ENCODE results near the gene RDH14. TPM values are rescaled to one million over a fixed set of nuclear protein-coding genes. Genes with fewer than 3 reads are reported as not detected.

RDH14 gene
- total RNA-seq, 1 experiment from 2014 or later, result 45.4 TPM

DNA sequence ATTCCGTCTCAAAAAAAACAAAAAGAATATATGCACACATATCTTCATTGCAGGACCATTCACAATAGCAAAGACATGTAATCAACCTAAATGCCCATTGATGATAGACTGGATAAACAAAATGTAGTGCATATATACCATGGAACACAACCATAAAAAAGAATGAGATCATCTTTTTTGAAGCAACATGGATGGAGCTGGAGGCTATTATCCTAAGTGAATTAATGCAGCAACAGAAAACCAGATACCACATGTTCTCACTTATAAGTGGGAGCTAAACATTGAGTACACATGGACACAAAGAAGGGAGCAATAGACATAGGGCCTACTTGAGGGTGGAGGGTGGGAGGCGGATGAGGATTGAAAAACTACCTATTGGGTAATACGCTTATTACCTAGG lies 20.2 kb upstream of the RDH14 start:
- DNase-seq (ENCODE audit: low spot score), result no peak
- in situ Hi-C loops (cut with HindIII; ENCODE audit: low sequenced_read_pairs), result no loop called here

DNA sequence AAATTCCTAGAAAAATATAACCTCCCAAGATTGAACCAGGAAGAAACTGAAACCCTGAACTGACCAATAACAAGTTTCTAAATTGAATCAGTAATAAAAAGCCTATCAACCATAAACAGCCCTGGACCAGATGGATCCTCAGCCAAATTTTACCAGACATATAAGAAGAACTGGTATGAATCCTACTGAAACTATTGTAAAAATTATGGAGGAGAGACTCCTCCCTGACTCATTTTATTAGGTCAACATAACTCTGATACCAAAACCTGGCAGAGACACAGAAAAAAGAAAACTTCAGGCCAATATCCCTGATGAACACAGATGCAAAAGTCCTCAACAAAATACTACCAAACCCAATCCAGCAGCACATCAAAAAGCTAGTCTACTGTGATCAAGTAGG lies 17.6 kb upstream of the RDH14 start:
- in situ Hi-C loops (cut with HindIII; ENCODE audit: low sequenced_read_pairs), result no loop called here

DNA sequence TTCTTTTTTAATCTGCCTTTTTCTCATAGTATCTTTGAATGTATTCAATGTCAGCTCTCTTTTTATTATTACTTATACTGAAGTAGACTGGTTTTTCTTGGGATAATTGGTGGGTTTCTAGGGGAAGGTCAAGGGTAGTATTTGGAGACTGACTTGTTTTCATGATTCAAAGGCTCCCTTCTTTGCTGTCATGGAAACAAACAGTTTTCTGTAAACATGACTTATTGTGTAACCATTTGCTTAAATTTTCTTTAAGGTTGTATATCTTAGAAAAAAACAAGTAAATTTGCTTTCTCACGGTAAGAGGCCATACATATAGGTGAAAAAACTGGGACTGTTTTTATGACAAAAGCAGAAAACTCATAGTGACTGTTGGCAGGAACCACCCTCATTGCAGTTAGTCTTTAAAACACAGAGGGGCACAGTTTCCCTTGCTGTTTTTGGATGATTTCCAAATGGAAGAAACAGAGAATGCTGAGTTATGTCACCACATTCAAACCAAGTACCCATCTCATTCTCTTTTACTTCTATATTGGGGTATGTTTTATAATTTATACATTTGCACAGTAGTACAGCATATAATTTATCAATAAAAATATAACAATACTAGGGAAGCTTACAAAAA lies 5.8 kb upstream of the RDH14 start:
- DNase-seq (ENCODE audit: low spot score), result no peak
- in situ Hi-C loops (cut with HindIII; ENCODE audit: low sequenced_read_pairs), result no loop called here

More for the DNA sequence above, 17.6 kb upstream of the RDH14 start:
- DNase-seq (ENCODE audit: low spot score), result no peak

DNA sequence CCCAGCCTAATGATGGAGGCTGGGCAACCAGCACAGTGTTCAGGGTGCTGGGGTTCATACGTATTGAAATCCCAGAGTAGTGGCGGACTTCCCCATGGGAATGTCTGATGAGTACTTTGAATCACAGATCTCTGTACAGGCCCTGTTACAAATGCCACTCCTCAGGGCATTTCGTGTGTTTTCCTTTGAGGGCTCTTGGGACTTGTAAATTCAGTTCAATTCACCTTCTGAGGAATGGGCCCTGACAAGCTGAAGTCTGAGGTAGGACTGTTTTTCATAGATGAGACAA lies 288 bp upstream of the RDH14 start:
- in situ Hi-C loops (cut with HindIII; ENCODE audit: low sequenced_read_pairs), result no loop called here
- DNase-seq (ENCODE audit: low spot score), result no peak

DNA sequence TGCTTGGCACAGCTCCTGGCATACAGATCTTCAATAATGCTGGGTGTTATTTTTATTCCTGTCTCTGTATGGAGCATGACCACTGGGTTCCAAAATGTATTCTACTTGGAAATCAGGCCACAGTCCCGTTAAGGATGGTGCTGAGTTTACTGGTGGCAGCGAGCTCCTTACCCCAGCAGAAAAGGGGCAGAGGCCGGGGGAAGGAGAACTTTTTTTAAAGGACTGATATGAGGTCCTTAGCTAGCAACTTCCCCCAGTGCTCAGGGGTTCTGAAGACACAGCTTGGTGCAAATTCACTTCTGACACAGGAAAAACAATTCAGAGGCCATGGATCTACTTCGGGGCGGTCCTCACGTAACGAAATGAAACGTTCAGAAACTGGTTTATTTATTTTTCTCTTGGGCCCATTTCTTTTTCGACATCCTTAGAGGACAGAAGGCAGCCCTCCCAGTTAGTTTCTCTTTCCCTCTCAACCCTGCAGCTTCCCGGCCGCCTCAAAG lies 872 bp downstream of the RDH14 start:
- DNase-seq (ENCODE audit: low spot score), result no peak
- in situ Hi-C loops (cut with HindIII; ENCODE audit: low sequenced_read_pairs), result no loop called here

DNA sequence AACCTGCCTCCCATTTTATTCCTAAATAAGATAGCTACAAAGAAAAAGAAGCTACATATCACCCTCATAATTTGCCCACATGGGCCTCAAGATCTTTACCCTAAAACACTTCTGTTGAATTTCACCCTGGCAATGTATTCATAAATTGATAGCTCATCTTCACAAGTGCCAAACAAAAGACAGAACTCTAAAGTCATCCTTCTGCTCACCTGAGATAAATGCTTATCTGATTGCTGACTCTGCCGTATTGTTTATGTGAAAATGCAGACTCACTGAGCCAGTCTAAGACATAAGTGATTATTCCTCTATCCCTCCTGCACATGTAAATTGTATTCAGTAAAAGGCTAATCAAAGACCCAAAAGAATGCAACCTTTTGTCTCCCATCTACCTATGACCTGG lies 2.0 kb downstream of the RDH14 start:
- in situ Hi-C loops (cut with HindIII; ENCODE audit: low sequenced_read_pairs), result no loop called here

DNA sequence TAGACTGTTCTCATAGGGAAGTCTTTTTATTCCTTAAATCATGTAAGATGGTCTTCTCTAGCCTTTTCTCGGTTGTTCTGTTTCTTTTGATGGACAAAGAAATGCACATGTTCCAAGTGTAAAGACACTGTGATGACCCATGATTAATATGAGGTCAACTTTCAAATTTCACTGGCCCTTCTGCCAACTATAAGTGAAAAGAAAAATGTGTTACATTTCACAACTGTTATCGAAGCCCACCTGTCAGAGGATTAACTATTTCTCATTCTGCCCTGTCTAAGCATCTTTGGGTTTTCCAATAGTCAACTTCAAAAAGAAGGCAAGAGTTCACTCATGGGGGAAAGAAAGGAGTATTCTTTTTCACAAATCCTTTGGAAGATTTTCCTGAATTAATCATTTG lies 3.3 kb downstream of the RDH14 start:
- in situ Hi-C loops (cut with HindIII; ENCODE audit: low sequenced_read_pairs), result no loop called here
- DNase-seq (ENCODE audit: low spot score), result no peak

More for the DNA sequence above, 2.0 kb downstream of the RDH14 start:
- no peak for DNase-seq (ENCODE audit: low spot score)

DNA sequence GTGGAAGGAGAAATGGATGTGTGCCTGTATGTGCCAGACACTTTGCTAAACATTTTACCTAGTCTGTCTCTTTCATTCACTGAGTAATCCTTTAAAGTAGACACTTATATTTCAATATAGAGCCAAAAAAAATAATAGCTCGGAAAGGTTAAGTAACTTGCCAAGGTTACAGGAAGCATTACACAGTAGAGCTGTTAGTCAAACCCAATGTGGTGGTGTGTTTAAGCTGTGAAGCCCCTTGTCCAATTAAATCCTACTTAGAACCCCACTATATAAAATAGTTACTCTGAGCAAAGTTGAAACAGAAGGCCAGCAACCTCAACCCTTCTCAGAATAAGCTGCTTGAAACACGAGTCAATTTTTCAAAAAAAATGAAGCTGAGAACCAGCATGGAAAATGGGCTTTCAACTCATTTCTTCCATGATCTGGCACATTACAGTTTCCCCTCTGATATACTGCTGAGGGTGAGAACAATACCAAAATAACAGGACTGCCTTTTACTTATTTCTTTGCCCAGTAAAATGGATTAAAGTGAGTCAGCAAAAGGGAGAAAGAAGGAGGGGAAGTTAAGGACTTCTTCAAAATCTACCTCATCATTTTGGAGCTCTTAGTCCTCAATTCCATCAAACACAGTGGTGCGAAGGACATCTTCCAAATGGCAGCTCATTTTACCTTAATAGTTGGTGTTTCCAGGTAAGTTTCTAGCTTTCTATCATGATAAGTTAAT lies 7.9 kb downstream of the RDH14 start:
- in situ Hi-C loops (cut with HindIII; ENCODE audit: low sequenced_read_pairs), result no loop called here
- no peak for DNase-seq (ENCODE audit: low spot score)

DNA sequence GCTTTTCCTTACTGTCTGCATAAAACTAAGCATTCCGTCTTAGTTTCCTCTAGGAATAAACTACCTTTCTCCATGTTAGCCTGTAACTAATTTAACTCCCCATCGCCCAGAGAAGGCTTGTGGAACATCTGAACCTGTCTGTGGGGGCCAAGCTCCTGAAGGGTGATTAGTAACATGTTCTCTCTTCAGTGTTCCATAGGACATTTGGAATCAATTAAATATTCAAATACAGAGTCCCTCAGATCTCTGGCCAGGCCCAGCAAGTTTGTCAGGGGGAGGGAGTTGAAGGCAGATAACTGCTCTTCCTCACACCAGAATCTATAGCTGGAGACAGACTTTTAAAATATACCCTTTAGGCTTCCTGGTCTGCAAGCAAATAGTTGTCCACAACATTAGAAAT lies 8.8 kb downstream of the RDH14 start:
- DNase-seq (ENCODE audit: low spot score), result no peak
- in situ Hi-C loops (cut with HindIII; ENCODE audit: low sequenced_read_pairs), result no loop called here

DNA sequence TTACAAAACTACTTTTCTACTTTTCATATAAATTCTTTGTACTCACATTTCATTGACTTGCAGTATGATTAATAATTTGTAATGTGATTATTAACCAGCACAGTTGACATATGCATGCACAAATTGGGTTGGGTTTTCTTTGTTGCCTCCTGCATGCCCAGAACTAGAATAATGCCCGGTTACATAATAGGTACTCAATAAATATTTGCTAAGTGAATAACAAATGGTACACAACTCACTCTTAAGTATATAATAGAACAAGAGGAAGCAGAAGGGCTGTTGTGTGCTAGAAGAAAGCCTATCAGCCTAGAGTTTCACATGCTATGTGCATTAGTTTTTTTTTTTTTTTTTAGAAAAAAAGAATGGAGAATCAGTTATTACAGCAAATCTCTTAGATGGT lies 9.3 kb downstream of the RDH14 start:
- in situ Hi-C loops (cut with HindIII; ENCODE audit: low sequenced_read_pairs), result no loop called here
- DNase-seq (ENCODE audit: low spot score), result no peak

DNA sequence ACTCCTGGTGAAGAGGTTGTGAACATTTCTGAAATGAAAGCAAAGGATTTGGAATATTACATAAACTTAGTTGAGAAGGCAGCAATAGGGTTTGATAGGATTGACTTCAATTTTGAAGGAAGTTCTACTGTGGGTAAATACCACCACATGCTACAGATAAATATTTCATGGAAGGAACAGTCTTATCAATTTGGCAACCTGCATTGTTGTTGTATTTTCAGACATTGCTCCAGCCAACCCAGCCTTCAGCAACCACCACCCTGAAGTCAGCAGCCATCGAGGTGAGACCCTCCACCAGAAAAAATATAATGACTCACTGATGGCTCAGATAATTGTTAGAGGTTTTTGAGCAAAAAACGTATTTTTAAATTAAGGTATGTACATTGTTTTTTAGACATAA lies 10.0 kb downstream of the RDH14 start:
- no peak for DNase-seq (ENCODE audit: low spot score)
- in situ Hi-C loops (cut with HindIII; ENCODE audit: low sequenced_read_pairs), result no loop called here

DNA sequence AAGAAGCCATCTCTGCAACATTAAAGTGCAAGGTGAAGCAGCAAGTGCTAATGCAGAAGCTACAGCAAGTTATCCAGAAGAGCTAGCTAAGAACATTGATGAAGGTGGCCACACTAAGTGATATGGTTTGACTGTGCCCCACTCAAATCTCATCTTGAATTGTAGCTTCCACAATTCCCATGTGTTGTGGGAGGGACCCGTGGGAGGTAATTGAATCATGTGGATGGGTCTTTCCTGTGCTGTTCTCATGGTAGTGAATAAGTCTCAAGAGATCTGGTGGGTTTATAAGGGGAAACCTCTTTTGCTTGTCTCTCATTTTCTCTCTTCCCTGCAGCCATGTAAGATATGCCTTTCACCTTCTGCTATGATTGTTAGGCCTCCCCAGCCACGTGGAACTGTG lies 11.4 kb downstream of the RDH14 start:
- no peak for DNase-seq (ENCODE audit: low spot score)
- in situ Hi-C loops (cut with HindIII; ENCODE audit: low sequenced_read_pairs), result no loop called here

DNA sequence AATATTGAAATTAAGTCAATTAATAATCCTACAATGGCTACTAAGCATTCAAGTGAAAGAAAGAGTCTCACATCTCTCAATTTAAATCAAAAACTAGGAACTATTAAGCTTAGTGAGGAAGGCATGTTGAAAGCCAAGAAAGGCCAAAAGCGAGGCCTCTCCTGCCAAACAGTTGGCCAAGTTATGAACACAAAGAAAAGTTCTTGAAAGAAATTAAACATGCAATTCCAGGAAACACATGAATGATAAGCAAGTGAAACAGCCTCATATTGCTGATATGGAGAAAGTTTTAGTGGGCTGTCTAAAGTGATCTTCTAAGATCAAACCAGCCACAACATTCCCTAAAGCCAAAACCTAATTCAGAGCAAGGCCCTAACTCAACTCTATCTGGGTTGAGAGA lies 11.8 kb downstream of the RDH14 start:
- in situ Hi-C loops (cut with HindIII; ENCODE audit: low sequenced_read_pairs), result no loop called here
- no peak for DNase-seq (ENCODE audit: low spot score)

DNA sequence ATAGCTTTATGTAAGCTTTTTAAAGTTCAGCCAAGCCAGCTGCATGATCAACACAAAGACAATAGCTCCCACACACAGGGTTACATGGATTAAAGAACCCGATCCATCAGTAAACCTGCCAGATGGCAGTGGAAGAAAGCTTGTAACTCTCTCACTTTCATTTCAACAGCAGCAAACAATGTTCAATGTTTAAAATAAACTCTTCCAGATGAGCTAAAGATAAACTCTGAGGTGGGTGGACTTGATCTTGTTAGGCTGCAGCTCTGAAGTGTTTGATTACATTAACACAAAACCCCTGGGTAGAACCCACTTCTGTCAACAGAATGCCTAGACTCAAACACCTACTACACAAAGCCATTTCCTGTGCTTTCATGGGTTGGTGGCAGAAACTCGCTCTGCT lies 13.9 kb downstream of the RDH14 start:
- DNase-seq (ENCODE audit: low spot score), result no peak
- in situ Hi-C loops (cut with HindIII; ENCODE audit: low sequenced_read_pairs), result no loop called here

DNA sequence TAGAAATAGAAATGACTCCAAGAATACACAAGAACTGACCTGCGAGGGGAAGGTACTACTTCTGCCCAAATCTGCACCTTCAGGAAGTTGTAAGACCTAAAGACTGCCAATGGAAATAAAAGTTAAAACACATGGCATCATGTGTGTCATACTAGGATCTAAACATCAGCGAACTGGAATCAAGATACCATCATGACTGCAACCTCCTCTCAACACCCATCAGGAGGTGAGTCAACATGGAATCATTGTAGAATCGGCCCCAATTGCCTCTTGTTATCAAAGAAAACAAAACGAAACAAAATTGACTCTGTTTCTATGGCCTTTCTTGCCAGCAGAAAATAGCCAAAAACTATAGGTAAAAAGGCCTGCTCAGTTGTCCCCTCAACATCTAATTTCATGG lies 15.1 kb downstream of the RDH14 start:
- in situ Hi-C loops (cut with HindIII; ENCODE audit: low sequenced_read_pairs), result no loop called here
- DNase-seq (ENCODE audit: low spot score), result no peak

DNA sequence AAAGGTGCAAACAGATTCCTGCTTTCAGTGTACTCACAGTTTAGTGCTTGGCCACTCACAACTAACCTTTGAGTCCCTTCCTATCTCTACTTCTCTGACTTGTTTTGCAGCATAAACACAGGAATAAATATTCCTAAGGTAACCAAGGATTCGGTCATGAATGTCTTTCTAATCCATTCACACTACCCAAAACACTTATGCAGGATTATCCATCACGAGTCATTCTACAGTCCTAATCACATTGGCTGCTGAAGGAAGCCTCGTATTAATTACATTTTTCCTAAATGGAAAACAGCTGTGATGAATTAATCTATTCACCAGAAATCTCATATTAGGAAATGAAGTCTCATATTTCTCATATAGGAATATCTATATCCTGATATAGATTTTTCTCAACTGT lies 16.3 kb downstream of the RDH14 start:
- no peak for DNase-seq (ENCODE audit: low spot score)
- in situ Hi-C loops (cut with HindIII; ENCODE audit: low sequenced_read_pairs), result no loop called here

DNA sequence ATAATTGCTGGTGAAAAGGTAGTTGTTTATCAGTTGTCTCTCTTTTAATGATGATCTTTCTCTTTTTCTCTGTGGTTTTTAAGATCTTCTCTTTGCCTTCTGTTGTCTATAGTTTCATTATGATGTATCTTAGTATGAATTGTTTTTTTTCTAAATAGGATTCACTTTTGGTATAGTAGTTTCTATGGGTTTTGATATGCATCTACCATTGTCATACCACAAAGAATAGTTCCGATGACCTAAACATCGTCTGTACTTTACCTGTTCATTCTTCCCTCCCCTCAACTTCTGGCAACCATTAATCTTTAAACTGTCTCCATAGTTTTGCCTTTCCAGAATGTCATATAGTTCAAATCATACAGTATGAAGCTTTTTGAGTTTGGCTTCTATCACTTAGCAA lies 19.6 kb downstream of the RDH14 start:
- DNase-seq (ENCODE audit: low spot score), result no peak
- in situ Hi-C loops (cut with HindIII; ENCODE audit: low sequenced_read_pairs), result no loop called here

DNA sequence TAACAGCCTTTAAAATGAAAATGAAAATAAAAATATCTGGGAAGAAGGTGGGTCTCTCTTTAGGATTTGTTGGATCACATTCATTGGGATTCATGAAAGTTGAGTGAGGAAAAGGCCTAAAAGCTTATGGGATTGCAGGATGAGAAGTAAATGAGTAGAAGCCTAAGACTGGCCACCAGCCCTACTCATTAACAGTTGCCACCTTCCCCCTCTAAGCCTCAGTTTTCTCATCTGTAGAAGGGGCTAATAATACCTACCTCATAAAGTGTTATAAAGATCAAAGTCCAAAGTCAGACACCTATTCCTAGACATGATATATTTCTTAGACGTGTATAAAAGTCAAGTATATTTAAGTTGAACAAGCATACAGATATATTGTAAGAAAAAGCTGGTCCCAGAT lies 23.8 kb downstream of the RDH14 start:
- in situ Hi-C loops (cut with HindIII; ENCODE audit: low sequenced_read_pairs), result no loop called here
- no peak for DNase-seq (ENCODE audit: low spot score)

DNA sequence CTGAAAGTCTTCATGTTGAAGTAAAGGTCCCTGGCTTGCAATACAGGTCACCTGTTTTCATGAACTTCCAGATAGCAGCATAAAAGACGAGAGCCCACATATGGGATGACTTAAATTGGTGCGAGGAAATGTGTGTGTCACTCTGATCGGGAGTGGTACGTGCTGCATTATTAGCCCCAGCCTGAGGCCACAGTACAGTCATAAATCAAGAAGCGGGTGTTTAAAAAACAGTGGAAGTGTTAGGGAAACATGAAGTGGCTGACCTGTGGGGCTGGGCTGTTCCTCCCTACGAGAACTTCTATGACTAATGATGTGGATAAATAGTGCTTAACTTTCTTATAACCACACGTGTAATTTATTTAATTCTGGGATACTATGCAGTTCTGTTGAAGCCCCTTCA lies 24.4 kb downstream of the RDH14 start:
- in situ Hi-C loops (cut with HindIII; ENCODE audit: low sequenced_read_pairs), result no loop called here
- DNase-seq (ENCODE audit: low spot score), result no peak

DNA sequence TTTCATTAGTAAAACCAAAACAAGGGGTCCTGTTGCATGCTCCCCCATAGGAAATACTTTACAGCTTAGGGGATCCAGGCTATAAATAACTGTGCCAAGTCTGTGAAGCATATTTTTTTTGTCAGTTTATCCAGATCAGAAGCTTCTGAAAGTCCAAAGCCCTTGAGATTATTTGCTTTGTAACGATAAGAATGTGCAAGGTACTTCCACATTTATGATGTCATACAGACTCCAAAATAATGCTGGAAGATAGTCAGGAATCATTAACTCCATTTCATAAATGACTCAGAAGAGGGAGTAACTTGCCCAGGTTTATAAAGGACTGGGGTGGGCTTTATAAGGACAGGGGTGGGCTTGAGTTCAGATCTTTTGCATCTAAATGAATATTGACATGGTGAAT lies 29.3 kb downstream of the RDH14 start:
- in situ Hi-C loops (cut with HindIII; ENCODE audit: low sequenced_read_pairs), result no loop called here
- no peak for DNase-seq (ENCODE audit: low spot score)

DNA sequence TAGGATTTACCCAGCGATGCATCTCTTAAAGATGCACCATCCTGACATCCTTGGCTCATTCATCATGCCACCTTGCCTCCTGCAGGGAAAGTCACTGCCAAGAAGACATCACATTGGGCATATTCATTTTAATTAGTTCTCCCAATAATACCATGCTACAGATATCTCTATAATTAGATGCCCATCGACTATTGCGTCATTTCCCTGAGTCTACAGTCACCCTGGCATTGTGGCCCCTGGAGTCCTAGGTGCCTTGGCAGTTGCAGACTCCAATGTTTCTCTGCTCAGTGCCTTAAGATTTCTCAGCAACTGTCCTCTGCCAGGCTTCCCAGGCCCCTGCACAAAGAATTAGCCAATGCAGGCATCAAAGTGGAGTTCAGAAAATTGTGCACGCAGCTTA lies 32.6 kb downstream of the RDH14 start:
- no peak for DNase-seq (ENCODE audit: low spot score)
- in situ Hi-C loops (cut with HindIII; ENCODE audit: low sequenced_read_pairs), result no loop called here
